CD4-positive, alpha-beta T cell treated with Interleukin-17A for 4 hours (primary cell): ENCODE results near the gene TNP2.

Experiments
- DNase-seq: peaks from one replicate; pipeline ENCODE4 v3.0.0-alpha.2; 2020; ENCODE audit warnings: mixed read lengths

The TNP2 gene

GRCh38 chr16:11268921-11269375 lies at the start of gene TNP2:
TSS of gene TNP2 (minus strand) at chr16:11269325. CDS start at chr16:11269262, 63 bp downstream.
- DNase-seq, result no peak

GRCh38 chr16:11318817-11319216 lies 49.7 kb upstream of the TNP2 start:
- DNase-seq, result no peak

GRCh38 chr16:11316331-11317015 lies 47.3 kb upstream of the TNP2 start:
- no peak for DNase-seq

- DNase-seq, result no peak
Measured at GRCh38 chr16:11315510-11315909, 46.4 kb upstream of the TNP2 start.

- DNase-seq, result no peak
Measured at GRCh38 chr16:11314309-11314894, 45.3 kb upstream of the TNP2 start.

GRCh38 chr16:11313493-11314308 lies 44.6 kb upstream of the TNP2 start:
- DNase-seq, result no peak

- DNase-seq, result peak; percentile 41
Measured at GRCh38 chr16:11312718-11313492, 43.8 kb upstream of the TNP2 start.

GRCh38 chr16:11310997-11311561 lies 42.0 kb upstream of the TNP2 start:
- DNase-seq, result peak; percentile 51

GRCh38 chr16:11310634-11310977 lies 41.5 kb upstream of the TNP2 start:
- no peak for DNase-seq

- no peak for DNase-seq
Measured at GRCh38 chr16:11309895-11310633, 40.9 kb upstream of the TNP2 start.

GRCh38 chr16:11308493-11309283 lies 39.6 kb upstream of the TNP2 start:
- no peak for DNase-seq

GRCh38 chr16:11307639-11308492 lies 38.7 kb upstream of the TNP2 start:
- no peak for DNase-seq

- DNase-seq, result no peak
Measured at GRCh38 chr16:11306997-11307638, 38.0 kb upstream of the TNP2 start.

GRCh38 chr16:11306381-11306780 lies 37.3 kb upstream of the TNP2 start:
- no peak for DNase-seq

GRCh38 chr16:11303405-11304138 lies 34.4 kb upstream of the TNP2 start:
- DNase-seq, result no peak

GRCh38 chr16:11302977-11303376 lies 33.9 kb upstream of the TNP2 start:
- no peak for DNase-seq

GRCh38 chr16:11301645-11302501 lies 32.7 kb upstream of the TNP2 start:
- no peak for DNase-seq

GRCh38 chr16:11300560-11300892 lies 31.4 kb upstream of the TNP2 start:
- DNase-seq, result no peak
